Sciatic nerve (tissue), 2 donors: ENCODE data around the gene E2F2. TPM values are rescaled to one million over a fixed set of nuclear protein-coding genes. Genes with fewer than 3 reads are reported as not detected.
A peak's percentile ranks its signal among the peaks of the same experiment; 100 is the strongest.

Experiments
- ATAC-seq: fragments of 200-7000 bp; cut with Tn5 transposase; one replicate; pipeline ENCODE4 v1.9.1; 2020; ENCODE audit warnings: mild to moderate bottlenecking, moderate library complexity
- DNase-seq: peaks from one replicate; pipeline ENCODE4 v3.0.0-alpha.2; 2020; ENCODE audit warnings: low spot score
- intact Hi-C: fragments of 100-400 bp; cut with DNase I; formaldehyde crosslinking; loops from one replicate; pipeline ENCODE4 v1.14.2; 2022
- total RNA-seq: library from RNA; stranded (reverse); fragmentation: NEBNext Ultra II Directional; extraction: Animal tissue kit (Norgen Biotek cat#: 25700); gene quantifications from one replicate; pipeline ENCODE4 v1.2.1, GENCODE V29; 2021
- donor health status: DM: no; HTN: no; CAD: no.
- donor health status: DM: no; HTN: no; CAD: no.

E2F2 gene
- total RNA-seq, 1 donor from 2014 or later = 2.1 TPM

DNA sequence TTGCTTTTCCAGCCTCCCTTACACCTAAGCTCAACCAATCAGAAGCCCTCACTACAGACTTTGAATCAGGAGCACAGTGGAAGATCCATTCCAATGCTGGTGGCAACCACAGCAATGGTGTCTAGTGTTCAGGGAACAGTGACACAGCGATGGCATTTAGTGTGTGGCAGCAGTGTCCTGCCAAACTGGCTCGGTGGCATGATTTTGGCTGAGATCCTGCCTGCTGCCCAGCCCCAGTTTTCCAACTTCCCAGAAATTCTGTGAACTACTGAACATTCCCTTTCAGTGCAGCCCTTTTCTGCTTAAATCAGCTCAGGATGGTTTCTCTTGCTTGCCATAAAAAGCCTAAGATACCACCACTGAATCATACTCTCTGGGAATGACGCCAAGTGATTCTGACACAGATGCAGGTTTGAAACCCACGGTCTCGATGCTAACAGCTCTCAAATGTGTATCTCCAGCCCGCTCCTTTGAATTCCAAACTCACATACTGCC is 55.9 kb downstream of the E2F2 start:
- intact Hi-C loops = no loop called here
- no peak for DNase-seq

DNA sequence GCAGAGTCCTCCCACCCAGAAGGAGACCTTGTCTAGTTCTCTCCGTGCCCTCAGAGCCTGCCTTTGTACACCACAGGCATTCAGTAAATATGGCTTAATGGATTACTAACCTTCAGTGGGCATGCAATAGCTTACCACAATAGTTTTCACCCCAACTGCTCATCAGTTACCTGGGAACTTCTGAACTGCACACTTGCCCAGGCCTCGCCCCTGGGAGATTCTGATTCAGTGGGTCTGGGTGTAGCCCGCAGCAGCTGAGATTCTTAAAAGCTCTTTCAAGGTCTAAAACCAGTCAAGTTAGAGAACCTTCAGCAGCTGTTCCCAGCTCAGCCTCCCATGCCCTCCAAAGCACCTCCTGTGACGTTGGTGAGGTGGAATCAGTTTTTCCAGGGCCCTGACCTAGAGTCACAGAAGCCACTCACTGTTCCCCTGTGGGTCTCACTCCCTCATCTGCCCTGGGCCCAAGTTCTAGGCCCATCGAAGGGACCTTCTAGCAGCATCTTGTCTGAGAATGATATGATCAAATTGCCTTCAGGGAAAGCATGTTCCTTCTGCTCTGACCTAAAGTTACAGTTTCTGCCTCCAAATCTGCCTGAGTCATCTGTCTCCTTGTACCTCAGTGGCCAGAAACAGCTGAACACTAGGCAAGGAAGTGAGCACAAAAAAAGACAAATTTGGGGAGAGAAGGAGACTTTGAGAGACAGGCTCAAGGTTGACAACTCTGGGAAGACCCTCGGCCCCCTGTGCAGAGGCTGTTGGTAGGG is 57.8 kb downstream of the E2F2 start:
- intact Hi-C loops = no loop called here
- DNase-seq (no peak), ATAC-seq (peak; percentile 3)

More for the DNA sequence above, 55.9 kb downstream of the E2F2 start:
- no peak for ATAC-seq

DNA sequence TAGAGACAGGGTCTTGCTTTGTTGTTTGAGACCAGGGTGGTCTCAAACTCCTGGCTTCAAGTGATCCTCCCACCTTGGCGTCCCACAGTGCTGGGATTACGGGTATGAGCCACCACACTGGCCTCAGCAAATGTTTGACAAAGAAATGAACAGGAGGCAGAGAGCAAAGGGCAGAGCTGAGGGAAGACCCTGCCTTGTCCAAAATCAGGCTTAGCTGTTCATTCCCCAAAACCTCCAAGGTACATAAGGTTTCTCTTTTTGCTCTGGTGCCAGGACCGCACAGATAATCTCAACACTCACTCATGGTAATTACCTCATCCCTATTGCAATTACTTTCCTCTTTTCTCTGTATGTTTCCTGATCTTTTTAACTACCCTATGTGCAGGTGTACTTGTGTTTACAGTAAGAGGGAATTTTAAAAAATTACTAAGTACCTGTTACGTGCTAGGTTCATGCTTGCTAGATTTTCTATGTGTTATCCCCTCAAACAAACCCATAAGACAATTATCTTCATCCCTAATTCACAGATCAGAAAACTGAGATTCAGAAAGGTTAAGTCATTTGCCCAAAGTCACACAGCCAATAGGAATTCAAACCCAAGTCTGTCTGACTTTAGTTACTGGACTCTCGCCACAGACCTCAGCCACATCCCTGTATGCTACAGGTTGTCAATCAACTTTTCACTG is 58.5 kb downstream of the E2F2 start:
- intact Hi-C loops = no loop called here
- no peak for DNase-seq
- no peak for ATAC-seq

DNA sequence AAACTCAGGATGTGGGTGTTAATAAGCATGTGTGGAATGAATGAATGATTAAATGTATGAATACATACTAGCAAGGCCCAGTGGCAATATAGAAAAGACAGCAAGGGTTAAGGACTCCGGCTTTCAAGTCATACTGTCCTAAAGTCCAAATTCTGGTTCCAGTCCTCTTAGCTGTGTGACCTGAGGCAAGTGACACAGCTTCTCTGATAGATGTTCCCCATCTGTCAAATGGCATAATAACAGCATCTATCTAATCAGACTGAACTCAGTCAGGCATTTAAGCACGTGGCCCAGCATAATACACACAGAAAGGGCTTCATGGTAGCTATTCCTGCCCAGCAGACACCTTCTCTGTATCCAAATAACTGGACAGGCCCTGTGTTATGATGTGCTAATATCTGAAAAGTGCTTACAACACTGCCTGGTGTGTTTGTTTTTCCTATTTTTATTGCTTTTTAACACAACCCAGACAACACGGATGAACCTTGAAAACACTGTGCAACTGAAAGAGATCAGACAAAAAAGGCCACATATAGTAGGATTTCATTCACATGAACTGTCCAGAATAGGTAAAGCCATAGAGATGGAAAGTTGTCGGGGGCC is 59.5 kb downstream of the E2F2 start:
- ATAC-seq (peak; percentile 49), DNase-seq (no peak)
- intact Hi-C loops = no loop called here

DNA sequence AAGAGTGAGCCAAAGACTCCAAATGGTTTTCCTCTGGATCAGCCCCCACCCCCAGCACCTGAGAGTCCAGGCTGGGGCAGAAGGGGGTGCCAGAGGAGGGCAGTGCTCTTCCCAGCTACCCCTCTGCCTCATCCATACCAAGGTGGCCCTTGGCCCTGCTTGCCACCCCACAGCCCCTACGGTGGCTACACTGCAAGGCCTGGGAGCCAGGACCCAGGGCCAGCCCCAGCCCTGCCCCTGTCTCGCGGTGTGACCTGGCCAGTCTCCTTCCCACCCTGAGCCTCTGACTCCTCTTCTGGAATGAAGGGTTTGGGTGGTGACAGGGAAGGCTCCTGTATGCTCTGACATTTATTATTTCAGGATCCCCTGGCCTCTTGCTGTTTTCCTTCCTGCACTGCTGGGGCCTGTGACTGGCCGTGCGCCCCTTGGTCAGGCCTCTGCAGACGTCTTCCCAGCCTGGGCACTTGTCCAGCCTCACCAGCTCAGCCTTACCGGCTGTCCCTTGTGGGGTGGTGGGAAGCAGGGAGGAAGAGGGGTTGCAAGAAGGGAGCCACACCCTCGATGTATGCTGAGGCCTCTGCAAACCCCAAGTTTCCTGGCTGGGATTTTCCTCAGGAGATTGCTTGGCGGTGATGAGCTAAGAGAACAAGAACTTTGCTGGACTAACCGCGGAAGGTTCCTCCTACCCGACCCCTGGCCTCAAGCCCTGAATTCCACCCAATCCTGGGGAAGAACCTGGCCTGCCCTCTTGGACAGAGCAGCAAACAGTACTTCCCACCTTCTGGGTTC is 60.6 kb downstream of the E2F2 start:
- ATAC-seq = peak; percentile 90
- intact Hi-C loops = no loop called here
- peak; percentile 86 for DNase-seq

- intact Hi-C loops = no loop called here
- no peak for ATAC-seq
These were observed 61.6 kb downstream of the E2F2 start for GRCh38 chr1:23469372-23469982.

DNA sequence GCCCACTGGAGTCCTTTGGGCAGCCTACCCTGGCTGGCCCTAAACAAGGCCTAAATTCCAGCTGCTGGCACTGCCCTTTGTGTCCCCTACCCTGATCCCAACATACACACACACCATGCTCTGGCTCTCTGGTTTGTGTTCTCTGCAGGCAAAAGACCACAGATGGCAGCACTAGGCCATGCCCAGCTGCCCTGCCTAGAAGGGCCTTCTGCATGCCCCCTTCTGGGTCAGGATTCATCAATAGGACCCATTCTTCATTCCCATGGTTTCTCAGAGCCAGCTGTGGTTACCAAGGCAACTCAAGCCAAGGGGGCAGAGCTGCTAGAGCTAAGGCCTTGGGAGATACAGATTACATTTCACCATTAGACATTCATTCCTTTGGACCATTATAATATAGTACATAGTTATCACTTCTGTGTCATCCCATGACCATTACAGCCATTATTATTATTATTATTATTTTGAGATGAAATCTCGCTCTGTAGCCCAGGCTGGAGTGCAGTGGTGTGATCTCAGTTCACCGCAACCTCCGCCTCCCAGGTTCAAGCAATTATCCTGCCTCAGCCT is 64.5 kb downstream of the E2F2 start:
- DNase-seq (no peak), ATAC-seq (no peak)
- intact Hi-C loops = no loop called here

More at GRCh38 chr1:23469372-23469982, 61.6 kb downstream of the E2F2 start:
- no peak for DNase-seq

GRCh38 chr1:23463286-23463685 is 67.7 kb downstream of the E2F2 start:
- intact Hi-C loops = no loop called here
- DNase-seq = no peak
- ATAC-seq = no peak

- intact Hi-C loops = no loop called here
- ATAC-seq (no peak), DNase-seq (no peak)
These were observed 68.3 kb downstream of the E2F2 start for GRCh38 chr1:23462766-23463165.

DNA sequence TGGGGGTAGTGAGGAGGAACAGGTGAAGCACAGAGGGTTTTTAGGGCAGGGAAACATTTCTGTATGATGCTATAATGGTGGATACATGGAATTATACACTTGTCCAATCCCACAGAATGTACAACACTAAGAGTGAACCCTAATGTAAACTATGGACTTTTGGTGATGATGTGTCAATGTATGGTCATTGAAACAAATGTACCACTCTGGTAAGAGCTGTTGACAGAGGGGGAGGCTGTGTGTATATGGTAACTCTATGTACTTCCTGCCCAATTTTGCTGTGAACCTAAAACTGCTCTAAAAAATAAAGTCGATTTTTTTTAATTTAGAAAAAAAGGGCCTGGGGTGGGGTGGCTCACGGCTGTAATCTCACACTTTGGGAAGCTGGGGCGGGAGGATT is 70.0 kb downstream of the E2F2 start:
- ATAC-seq = no peak
- no peak for DNase-seq

GRCh38 chr1:23460519-23460918 is 70.5 kb downstream of the E2F2 start:
- no peak for DNase-seq
- no peak for ATAC-seq
- intact Hi-C loops = no loop called here

More for the DNA sequence above, 70.0 kb downstream of the E2F2 start:
- intact Hi-C loops = no loop called here

DNA sequence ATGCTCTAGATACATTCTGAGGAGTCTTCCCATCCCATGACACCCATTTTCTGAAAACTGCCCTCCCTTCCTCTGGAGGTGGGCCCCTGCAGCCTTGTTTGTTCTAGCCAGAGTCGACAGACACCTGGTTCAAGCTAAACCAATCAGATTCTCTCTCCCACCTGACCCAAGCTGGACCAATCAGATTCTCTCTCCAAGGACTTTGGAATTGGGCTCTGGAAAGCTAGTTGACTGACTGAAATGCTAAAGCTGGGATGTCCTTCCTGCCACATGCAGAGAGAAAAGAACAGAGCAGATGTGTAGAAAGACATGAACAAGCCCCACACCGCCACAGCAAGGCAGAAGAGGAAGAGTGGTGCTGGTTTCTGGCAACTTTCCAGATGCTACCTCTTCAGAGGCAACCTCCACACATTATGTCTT is 71.7 kb downstream of the E2F2 start:
- intact Hi-C loops = no loop called here
- no peak for DNase-seq
- ATAC-seq = no peak

Other genes with a start within 250 kb of the E2F2 start
- 133 TPM for gene HNRNPR, start 186.9 kb downstream of the E2F2 start, total RNA-seq
- 29.5 TPM for gene ZNF436, start 161.4 kb downstream of the E2F2 start, total RNA-seq
- 48.4 TPM for gene TCEA3, start 106.5 kb downstream of the E2F2 start, total RNA-seq
- 109 TPM for gene ASAP3, start 47.1 kb downstream of the E2F2 start, total RNA-seq
- 289 TPM for gene ID3, start 28.3 kb upstream of the E2F2 start, total RNA-seq
- 1,008 TPM for gene RPL11, start 160.6 kb upstream of the E2F2 start, total RNA-seq
- gene ELOA, start 212.2 kb upstream of the E2F2 start, total RNA-seq = 28.2 TPM
- gene PITHD1, start 247.2 kb upstream of the E2F2 start, total RNA-seq = 100 TPM